HepG2 (cell line): Measurements from ENCODE around the gene BCO2. TPM values are rescaled to one million over a fixed set of nuclear protein-coding genes. Genes with fewer than 3 reads are reported as not detected.

ENCODE experiments used
- ATAC-seq: fragments of 200-7000 bp; cut with Tn5 transposase; 3 replicates; pipeline ENCODE4 v1.9.1; 2020; ENCODE audit warnings: mild to moderate bottlenecking, moderate library complexity
- BruUV-seq: library from RNA; stranded (reverse); fragments of 400-500 nt; replicated peaks from 2 replicates; lab custom pipeline; 2021; lab: Mats Ljungman, UMichigan
- CTCF ChIA-PET: fragments of 300-600 bp; formaldehyde crosslinking; extraction: SDS; loops from one replicate; lab custom pipeline; 2021; ENCODE audit warnings: low total read pairs, inconsistent platforms, low intra/inter-chr PET ratio; lab: Yijun Ruan, JAX
- POLR2A ChIA-PET: fragments of 350-600 bp; sonication (Branson Sonifier 250); formaldehyde crosslinking; loops from one replicate; lab custom pipeline; 2020; ENCODE audit warnings: antibody characterized with exemption, inconsistent platforms; lab: Yijun Ruan, JAX
- DNase-seq: peaks from one replicate; pipeline ENCODE4 v3.0.0-alpha.2; 2015; ENCODE audit warnings: low spot score
- FAIRE-seq: peaks from 3 replicates; lab custom pipeline; 2011; peaks lifted over from hg19 to GRCh38; lab: Jason Lieb, UNC
- H2AFZ ChIP-seq: one replicate; pipeline ENCODE4 v1.6.1; 2011; ENCODE audit warnings: low read length, inconsistent platforms
- H3K27ac ChIP-seq: fragments of 300-600 bp; 3 replicates; pipeline ENCODE4 v1.8.0; 2011; ENCODE audit warnings: mixed run types, mild to moderate bottlenecking, mixed read lengths, low read length, inconsistent platforms; ENCODE audit not compliant: insufficient read depth; ENCODE audit errors: extremely low read length
- H3K27me3 ChIP-seq, 2 experiments: fragments of 200-600 bp in 1 of 2; 2 replicates in 1 of 2; 3 replicates in 1 of 2; pipeline versions ENCODE4 v1.6.0 to v1.8.0; 2011; ENCODE audit warnings: low read length in 2 of 2, mild to moderate bottlenecking in 2 of 2, moderate library complexity in 2 of 2, inconsistent platforms in 1 of 2; ENCODE audit not compliant: insufficient read depth in 2 of 2, control insufficient read depth in 1 of 2
- H3K36me3 ChIP-seq, 2 experiments: fragments of 200-600 bp in 1 of 2; replicated peaks in 1 of 2; 2 replicates in 1 of 2; 3 replicates in 1 of 2; pipeline versions ENCODE4 v1.5.1 to v1.8.0; 2011; ENCODE audit warnings: low read length in 2 of 2, inconsistent platforms in 1 of 2; ENCODE audit not compliant: insufficient read depth in 2 of 2, control insufficient read depth in 1 of 2
- H3K4me1 ChIP-seq: 2 replicates; pipeline ENCODE4 v1.5.1; 2012; ENCODE audit warnings: low read length, inconsistent platforms; ENCODE audit not compliant: insufficient read depth
- H3K4me2 ChIP-seq: 2 replicates; pipeline ENCODE4 v1.6.0; 2011; ENCODE audit warnings: low read depth, low read length, inconsistent platforms
- H3K4me3 ChIP-seq, 3 experiments: fragments of 200-600 bp in 1 of 3; sonication (generic), shearing (Covaris generic) in 1 of 3; replicated peaks in 1 of 3; 2 replicates each; pipeline ENCODE4 v1.5.1; 2011 to 2016; ENCODE audit warnings: low read length in 3 of 3, inconsistent platforms in 2 of 3, low read depth in 2 of 3, mild to moderate bottlenecking in 2 of 3, control low read depth in 1 of 3, mixed read lengths in 1 of 3; ENCODE audit not compliant: insufficient read depth in 1 of 3
- H3K79me2 ChIP-seq: one replicate; pipeline ENCODE4 v1.6.1; 2011; ENCODE audit warnings: low read length, inconsistent platforms; ENCODE audit not compliant: insufficient read depth
- H3K9ac ChIP-seq: 2 replicates; pipeline ENCODE4 v1.6.0; 2011; ENCODE audit warnings: mild to moderate bottlenecking, low read depth, low read length, inconsistent platforms; ENCODE audit not compliant: insufficient read depth
- H3K9me3 ChIP-seq: 2 replicates; pipeline ENCODE4 v1.5.1; 2012; ENCODE audit warnings: mild to moderate bottlenecking, low read length
- H4K20me1 ChIP-seq: 2 replicates; pipeline ENCODE4 v1.6.0; 2011; ENCODE audit warnings: inconsistent platforms, mild to moderate bottlenecking, low read length, moderate library complexity; ENCODE audit not compliant: insufficient read depth
- AHR ChIP-seq: IDR thresholded peaks from 2 replicates; pipeline ENCODE4 v1.6.1; 2018; ENCODE audit warnings: missing genetic modification reagents, missing compliant biosample characterization
- ARID3A ChIP-seq: IDR thresholded peaks from 2 replicates; pipeline ENCODE4 v1.6.1; 2012; ENCODE audit warnings: low read depth, low read length, improper control_type of control experiment
- BCL6 ChIP-seq: IDR thresholded peaks from 2 replicates; pipeline ENCODE4 v1.6.1; 2016; ENCODE audit warnings: missing genetic modification reagents, missing compliant biosample characterization
- KDM5B ChIP-seq: sonication (generic); formaldehyde crosslinking; IDR thresholded peaks from 2 replicates; pipeline ENCODE4 v1.4.0; 2020; ENCODE audit warnings: missing genetic modification reagents, mild to moderate bottlenecking, borderline replicate concordance
- MZF1 ChIP-seq: sonication (generic); formaldehyde crosslinking; IDR thresholded peaks from 2 replicates; pipeline ENCODE4 v1.8.1; 2023; ENCODE audit warnings: mild to moderate bottlenecking, missing genetic modification reagents, borderline replicate concordance
- PITX1 ChIP-seq: sonication (generic); formaldehyde crosslinking; IDR thresholded peaks from 2 replicates; pipeline ENCODE4 v1.5.1; 2020; ENCODE audit warnings: mild to moderate bottlenecking, missing genetic modification reagents
- RFX1 ChIP-seq: fragments of 450-650 bp; IDR thresholded peaks from 2 replicates; pipeline ENCODE4 v1.6.1; 2017
- SOX13 ChIP-seq, 3 experiments: fragments of 450-650 bp in 1 of 3; sonication (generic) in 1 of 3; formaldehyde crosslinking in 1 of 3; IDR thresholded peaks in 2 of 3; conservative IDR thresholded peaks in 1 of 3; 2 replicates each; pipeline versions ENCODE4 v1.5.0 to v1.6.1; 2016 to 2020; ENCODE audit warnings: antibody characterized with exemption in 1 of 3, mild to moderate bottlenecking in 1 of 3, missing compliant biosample characterization in 1 of 3, missing genetic modification reagents in 1 of 3, moderate library complexity in 1 of 3
- SOX5 ChIP-seq: IDR thresholded peaks from 2 replicates; pipeline ENCODE4 v1.6.1; 2016; ENCODE audit warnings: borderline replicate concordance
- TEAD3 ChIP-seq: optimal IDR thresholded peaks from 2 replicates; pipeline ENCODE3; 2016; ENCODE audit warnings: borderline replicate concordance
- TGIF2 ChIP-seq: IDR thresholded peaks from 2 replicates; pipeline ENCODE4 v1.6.1; 2016; ENCODE audit warnings: control low read depth, missing compliant biosample characterization
- ZNF12 ChIP-seq: sonication (generic); formaldehyde crosslinking; IDR thresholded peaks from 2 replicates; pipeline ENCODE4 v1.5.0; 2020; ENCODE audit warnings: missing genetic modification reagents
- ZNF678 ChIP-seq: sonication (generic); formaldehyde crosslinking; IDR thresholded peaks from 2 replicates; pipeline ENCODE4 v1.4.0; 2020; ENCODE audit warnings: mild to moderate bottlenecking, missing genetic modification reagents
- WGBS: methylation state at CpG from one replicate; pipeline ENCODE4 v1.1.6; 2017; ENCODE audit warnings: low lambda C conversion rate; 5-methylcytosine and 5-hydroxymethylcytosine counted together
- in situ Hi-C: cut with HindIII; loops from 2 replicates; pipeline ENCODE4 v1.10.0; 2017; ENCODE audit warnings: low pct_unique_long_range_greater_than_20kb; ENCODE audit not compliant: extremely low pct_ligation_motif_present
- intact Hi-C: fragments of 100-400 bp; cut with micrococcal nuclease; formaldehyde crosslinking; loops from one replicate; pipeline ENCODE4 v1.10.0; 2022; ENCODE audit not compliant: unreplicated experiment
- polyA plus RNA-seq, 8 experiments: library from polyadenylated mRNA; depleted of rRNA in 3 of 8; stranded (reverse) in 7 of 8; unstranded in 1 of 8; fragments of >200 nt; fragmentation: Illumina TruSeq in 4 of 8; extraction: Trizol in 4 of 8; gene quantifications; 2 replicates each; pipeline versions ENCODE4 v1.2.1 to v1.2.3, GENCODE V29; 2011 to 2016; ENCODE audit warnings: low read depth in 4 of 8, missing spikeins in 1 of 8, mixed read lengths in 1 of 8; ENCODE audit not compliant: insufficient read depth in 1 of 8
- total RNA-seq, 5 experiments: library from RNA; depleted of rRNA; stranded (reverse); fragments of >200 nt; fragmentation: Illumina TruSeq; extraction: Trizol; gene quantifications; 2 replicates each; pipeline ENCODE4 v1.2.3, GENCODE V29; 2016; ENCODE audit warnings: low read depth in 1 of 5

BCO2 gene
- total and polyA plus RNA-seq, 2 of the 13 experiments (the other 11 are each of a cell fraction or from before 2014, with no cell fraction given) = 0.38 to 0.58 TPM

- in situ Hi-C loops (loop anchor here (10.0 kb wide), 1 partner anchor 227 kb away; no protein-coding TSS in a partner anchor), intact Hi-C loops (loop anchor here (10.0 kb wide), 1 partner anchor 567 kb away; no protein-coding TSS in a partner anchor)
- Histone ChIP-seq H3K27me3 (no peaks in the 10 kb centered on the region; a peak in 1 of 5 replicates), H3K4me1 (peaks cover 74% of the 10 kb centered on the region), H3K4me3 (peak overlapping the region; percentile 71 to 94 (median 89)), H3K4me2 (peak overlapping the region; percentile 89), H2AFZ (no peak overlapping the region), H3K27ac (peak overlapping the region; percentile 94), H3K36me3 (peaks cover 1 to 26% of the 10 kb centered on the region in 2 experiments; a peak in 3 of 5 replicates), H3K9me3 (no peaks in the 10 kb centered on the region), H3K9ac (peak overlapping the region; percentile 87; the same call in 1 of the 2 replicates), H4K20me1 (no peaks in the 10 kb centered on the region), H3K79me2 (peaks cover 18% of the 10 kb centered on the region)
- TF ChIP-seq ZNF678 (CRISPR knock-in tag) = no peak
- no peak for TF ChIP-seq KDM5B (CRISPR knock-in tag)
- no peak for TF ChIP-seq TEAD3 (CRISPR knock-in tag)
- no peak for TF ChIP-seq BCL6
- TF ChIP-seq RFX1 = no peak
- TF ChIP-seq MZF1 = no peak
- no peak for TF ChIP-seq AHR
- TF ChIP-seq PITX1 (CRISPR knock-in tag) = no peak
- TF ChIP-seq TGIF2 (CRISPR knock-in tag) = no peak
- no peak for TF ChIP-seq ZNF12 (CRISPR knock-in tag)
- no peak for FAIRE-seq
- no TSS peak for BruUV-seq
- 84% methylated on average over 4 of the region's 4 CpGs for WGBS
- ATAC-seq = no peak
- CTCF ChIA-PET = no interaction called here
- POLR2A ChIA-PET = no interaction called here
- no peak for DNase-seq
Measured at GRCh38 chr11:112227471-112227870, 52.2 kb downstream of the BCO2 start.

DNA sequence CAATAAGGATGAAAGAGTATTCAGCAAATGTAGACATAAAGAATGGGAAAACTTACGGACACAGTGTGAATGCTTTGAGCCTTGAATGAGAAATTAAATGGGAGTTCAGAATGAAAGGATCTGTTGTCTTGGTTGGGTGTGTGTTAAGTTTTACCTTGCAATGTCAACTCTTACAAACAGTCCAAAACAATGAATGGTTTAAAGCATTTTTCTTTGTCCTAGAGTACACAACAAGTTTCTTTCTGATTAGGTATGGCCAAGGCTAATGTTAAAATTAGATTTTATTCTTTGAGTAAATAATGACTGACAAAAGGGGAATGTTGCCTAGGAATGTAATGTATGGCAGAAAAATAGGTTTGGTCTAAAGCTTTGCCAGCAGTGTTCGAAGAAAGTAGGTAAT lies 53.4 kb downstream of the BCO2 start:
- no peak for ATAC-seq
- Histone ChIP-seq H3K27me3 (no peaks in the 10 kb centered on the region; a peak in 1 of 5 replicates), H3K4me3 (no peak overlapping the region; a peak in 1 of 6 replicates), H3K4me1 (peaks cover 68% of the 10 kb centered on the region), H2AFZ (no peak overlapping the region), H3K79me2 (peaks cover 18% of the 10 kb centered on the region), H3K36me3 (peaks cover 4 to 26% of the 10 kb centered on the region in 2 experiments; a peak in 4 of 5 replicates), H3K27ac (no peak overlapping the region)
- no TSS peak for BruUV-seq
- POLR2A ChIA-PET = no interaction called here
- CTCF ChIA-PET = no interaction called here
- WGBS = 94% methylated on average over 2 of the region's 2 CpGs
- peak; percentile 74; the same call in 1 of the 2 replicates for TF ChIP-seq SOX5
- no peak for TF ChIP-seq ARID3A
- no peak for TF ChIP-seq SOX13 (IDR thresholded peaks at IDR 0.05)
- TF ChIP-seq SOX13 (CRISPR knock-in tag; conservative IDR thresholded peaks at IDR 0.05 in 1 of 2, IDR thresholded peaks at IDR 0.05 in 1 of 2) = peak in 1 of 2 experiments; percentile 82; a peak in 2 of 4 replicates
- TF ChIP-seq, all 625 proteins: peak for 2
- FAIRE-seq (no peak), DNase-seq (no peak)
- intact Hi-C loops = loop anchor here (10.0 kb wide), 1 partner anchor 566 kb away; no protein-coding TSS in a partner anchor
- no peaks in the 10 kb centered on the region for H4K20me1 ChIP-seq
- H3K9ac ChIP-seq = no peak overlapping the region
- no peaks in the 10 kb centered on the region for H3K9me3 ChIP-seq
- in situ Hi-C loops = loop anchor here (10.0 kb wide), 1 partner anchor 226 kb away; no protein-coding TSS in a partner anchor
- no peak overlapping the region for H3K4me2 ChIP-seq
